Activated CD4-positive, alpha-beta T cell treated with anti-CD3 and anti-CD28 coated beads, Interleukin-2, amount 50 U/mL, for 4 hours (primary cell): Measurements from ENCODE around the gene TJP1.
"Not testable (repeated sequence)": the region's sequence is repeated elsewhere in the genome, so short reads cannot be mapped to it uniquely, and the experiment has no call there.

ENCODE experiments used
- DNase-seq, 2 experiments: peaks; one replicate each; pipeline ENCODE4 v3.0.0-alpha.2; 2020

TJP1 gene

DNA sequence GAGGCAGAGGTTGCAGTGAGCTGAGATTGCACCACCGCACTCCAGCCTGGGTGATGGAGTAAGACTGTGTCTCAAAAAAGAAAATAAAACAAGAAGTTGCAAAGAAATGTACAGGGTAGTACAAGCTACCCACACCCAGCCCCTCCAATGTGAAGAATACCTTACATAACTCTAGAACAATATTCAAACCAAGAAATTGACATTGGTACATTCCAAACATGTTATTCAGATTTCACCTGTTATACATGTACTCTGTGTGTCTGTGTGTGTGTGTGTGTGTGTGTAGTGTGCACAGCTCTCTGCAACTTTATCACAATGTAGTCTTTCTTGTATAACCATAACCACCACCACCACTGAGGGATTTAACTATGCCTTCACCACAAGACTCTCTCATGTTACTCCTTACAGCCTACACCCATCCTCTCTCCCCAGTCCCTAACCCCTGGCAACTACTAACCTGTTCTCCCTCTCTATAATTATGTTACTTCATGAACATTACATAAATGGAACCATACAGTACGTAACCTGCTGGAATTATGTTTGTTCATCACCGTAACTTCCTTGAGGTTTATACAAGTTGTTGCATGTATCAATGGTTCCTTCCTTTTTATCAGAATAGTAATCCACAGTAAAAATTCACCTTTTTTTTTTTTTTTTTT, 16.2 kb upstream of the TJP1 start:
- DNase-seq: no peak

DNA sequence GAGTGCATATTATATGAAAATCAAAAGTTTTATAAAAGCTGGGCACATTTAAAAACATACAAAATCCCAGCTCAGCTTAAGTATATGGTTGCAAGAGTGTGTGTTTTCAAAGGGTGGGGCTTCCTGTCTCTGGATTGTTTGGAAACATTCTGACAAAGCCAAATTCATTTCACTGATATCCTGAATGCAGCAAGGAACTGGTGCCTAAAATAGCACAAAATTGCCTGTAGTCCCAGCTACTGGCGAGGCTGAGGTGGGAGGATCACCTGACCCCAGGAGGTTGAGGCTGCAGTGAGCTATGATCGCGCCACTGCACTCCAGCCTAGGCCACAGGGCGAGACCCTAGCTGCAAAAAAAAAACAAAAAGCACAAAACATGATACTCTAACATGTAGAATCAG, 13.0 kb upstream of the TJP1 start:
- no peak for DNase-seq

DNA sequence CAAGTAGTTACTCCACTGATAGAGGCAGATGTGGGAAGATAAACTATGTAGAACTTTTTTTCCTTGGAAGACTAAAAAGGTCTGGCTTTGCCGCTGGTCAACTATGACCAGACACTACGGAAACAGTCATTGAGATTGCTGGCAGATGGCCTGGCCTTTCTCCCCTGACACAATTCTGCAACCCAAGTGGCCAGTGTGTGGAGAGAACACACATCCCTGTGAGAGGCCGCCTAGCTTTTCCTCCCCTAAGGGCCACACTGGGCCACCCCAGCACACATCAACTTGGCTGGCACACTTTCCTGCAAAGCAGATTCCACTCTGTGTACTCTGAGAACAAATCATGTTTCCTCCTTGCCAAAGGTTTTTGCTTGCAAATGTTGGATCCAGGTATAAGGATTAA, 10.4 kb upstream of the TJP1 start:
- DNase-seq: no peak

DNA sequence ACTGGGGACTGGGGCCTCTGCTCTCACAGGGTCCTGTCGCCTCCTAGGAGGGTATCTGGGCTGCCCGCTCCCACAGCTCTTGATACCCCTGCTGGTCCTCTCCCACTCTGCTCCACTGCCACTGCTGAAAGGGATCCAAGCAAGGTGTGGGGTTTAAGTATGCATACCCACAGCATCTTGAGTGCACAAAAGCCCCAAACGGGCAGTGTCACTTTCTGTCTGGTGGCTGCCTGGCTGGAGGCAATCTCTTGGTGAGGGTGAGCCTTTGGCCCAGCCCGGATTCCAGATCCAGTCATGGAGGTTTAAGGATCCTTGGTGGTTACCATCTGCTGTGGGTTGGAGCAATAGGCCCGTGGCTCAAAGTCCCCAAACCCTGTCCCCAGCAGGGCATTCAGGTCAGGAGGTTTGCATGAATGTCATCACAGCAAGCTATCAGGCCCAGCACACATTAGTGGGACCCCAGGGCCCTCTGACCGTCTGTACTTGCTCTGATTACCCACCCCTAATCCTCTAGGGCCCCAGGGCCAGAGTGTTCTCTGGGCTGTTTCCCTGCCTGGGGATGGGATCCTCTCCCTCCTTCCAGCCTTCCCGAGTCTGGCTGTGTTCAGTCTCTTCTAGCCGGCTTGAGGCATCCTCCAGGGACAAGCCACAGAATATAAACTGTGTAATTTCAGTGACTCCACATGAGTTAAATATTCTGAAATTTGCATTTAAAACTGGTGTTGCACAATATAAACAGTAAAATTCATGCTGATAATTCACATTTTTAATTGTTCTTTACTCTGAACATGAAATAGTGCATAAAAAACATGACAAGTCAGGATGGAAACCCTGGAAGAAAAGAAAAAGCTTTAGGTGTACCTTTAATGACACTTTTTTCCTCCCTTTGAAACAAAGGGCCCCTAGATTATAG, 4.9 kb upstream of the TJP1 start:
- DNase-seq: no peak

DNA sequence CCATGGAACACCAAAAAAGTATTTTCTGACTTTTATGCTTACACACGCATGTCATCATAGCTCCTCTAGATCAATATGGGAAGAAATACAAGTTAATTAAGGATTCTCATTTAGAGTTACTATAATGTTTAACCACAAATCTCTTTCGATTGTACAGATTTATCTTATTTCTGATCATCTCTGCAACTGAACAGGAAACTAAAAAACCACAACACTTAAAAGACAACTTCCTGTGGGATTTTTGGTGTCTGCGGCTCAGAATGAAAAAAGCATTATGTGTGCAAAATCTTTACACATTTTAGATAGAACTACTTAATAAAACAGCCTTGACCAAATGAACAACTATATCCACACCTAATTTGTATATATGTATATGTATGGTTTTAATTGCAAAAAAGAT, 3.0 kb upstream of the TJP1 start:
- no peak for DNase-seq

DNA sequence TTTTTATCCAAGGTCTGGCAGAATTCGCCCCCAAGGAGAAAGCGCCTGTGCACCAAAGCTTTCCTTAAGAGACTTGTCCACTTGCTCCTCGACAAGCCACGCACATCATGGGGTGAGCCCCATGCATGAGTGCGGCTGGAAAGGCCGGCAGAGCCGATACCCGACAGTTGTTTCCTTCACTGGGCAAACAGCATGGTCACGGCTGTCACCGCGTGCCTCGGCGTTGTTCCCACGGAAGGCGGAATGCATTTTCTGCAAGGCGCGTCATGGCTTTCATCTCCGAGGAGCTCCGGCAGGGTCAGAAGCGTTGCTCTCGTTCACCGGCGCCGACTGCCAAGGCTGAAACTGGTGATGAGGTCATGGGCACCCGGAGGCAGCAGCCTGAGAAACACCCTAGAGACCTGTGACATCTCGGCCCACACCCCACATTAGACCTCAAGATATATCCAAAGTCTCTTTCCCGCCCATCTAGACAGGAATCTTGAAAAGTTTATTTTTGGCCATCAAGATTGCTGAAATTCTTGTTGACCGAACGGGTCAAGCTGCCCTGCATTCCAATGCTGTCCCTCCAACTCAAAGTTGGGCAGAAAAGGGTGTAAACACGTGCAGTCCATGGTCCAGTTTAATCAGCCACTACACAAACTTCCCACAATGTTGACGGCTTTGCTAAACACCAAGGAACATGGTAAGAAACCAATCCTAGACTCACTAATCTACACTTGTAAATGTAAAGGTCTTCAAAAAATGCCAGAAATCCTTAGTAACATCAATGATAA, 604 bp upstream of the TJP1 start:
- no peak for DNase-seq

DNA sequence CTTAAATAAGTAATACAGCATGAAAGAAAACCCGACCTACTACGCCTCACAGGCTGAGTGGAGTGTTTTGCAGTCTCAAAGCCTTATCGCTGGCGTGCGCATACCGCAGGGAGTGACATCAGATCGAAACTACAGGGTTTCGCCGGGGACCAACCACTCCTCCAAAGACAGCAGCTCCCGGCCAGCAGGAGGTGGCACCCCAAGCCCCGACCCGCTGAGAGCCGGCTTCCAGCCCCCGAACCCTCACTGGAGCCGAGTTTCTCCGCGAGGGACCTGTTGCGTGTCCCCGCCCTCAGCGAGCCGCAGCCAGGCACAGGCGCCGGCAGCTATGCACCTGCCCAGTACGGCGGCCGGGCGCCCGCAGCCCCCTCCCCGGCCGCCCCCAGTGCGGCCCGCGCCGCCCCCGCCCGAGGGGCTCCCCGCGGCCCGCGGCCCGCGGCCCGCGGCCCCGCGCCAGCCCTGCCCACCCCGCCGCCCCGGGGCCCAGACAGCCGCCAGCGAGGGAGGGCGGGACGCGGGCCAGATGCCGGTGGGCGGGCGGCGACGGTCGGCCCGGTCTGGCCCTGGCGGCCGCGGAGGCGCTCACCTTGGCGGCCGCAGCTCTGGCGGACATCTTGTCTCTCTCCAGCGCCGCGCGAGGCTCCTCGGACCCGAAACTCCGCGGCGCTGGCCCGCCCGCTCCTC, 710 bp downstream of the TJP1 start:
- no peak for DNase-seq

DNA sequence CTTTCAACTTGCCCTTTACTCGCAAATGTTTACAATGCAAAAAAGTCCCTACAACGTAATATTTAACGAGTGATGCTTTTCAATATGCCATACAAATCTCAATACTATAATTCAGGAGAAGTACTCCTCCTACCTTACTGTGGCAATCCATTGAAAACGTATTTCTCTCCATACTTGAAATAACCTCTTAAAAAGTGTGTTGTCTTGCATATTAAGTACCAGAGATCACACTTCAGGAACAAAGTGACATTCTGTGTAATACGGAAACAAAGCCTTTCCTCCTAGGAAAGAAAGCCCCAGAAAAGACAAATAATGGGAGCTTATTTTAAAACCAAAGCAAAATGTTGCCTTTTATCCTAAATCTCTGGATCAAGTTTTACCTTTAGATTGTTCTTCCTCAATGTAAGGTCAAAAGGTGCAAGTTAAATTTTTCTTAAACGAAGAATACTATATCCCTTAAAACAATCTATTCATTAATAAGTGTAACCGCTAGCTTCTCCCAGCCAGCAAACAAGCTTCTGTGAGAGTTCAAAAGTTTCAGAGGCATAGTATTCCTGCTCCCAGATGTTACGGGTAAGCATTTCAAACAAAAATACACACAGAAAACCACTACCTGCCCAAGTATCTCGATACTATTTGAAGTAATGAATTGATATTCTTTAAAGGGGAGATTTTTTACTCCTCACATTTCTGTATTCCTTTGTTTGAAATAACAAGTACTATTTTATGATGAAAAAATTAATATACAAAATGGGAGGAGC, 1.7 kb downstream of the TJP1 start:
- no peak for DNase-seq

DNA sequence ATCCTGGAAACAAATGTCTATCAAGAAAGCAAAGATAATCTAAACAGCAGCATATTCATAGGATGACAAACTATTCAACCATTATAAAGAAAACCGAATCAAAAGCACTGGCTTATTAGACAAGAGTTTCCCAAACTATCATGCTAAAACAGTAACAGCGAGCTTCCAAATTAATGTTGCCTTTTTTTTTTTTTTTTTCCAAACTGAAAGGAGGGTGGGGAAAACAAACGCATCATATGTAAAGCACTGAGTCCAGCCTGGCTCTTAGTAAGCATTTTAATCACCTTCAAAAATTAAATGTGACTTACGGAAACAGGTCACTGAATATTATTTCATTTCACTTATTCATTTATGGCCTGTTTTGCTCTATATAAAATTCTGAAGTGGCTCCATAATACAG, 2.3 kb downstream of the TJP1 start:
- no peak for DNase-seq

DNA sequence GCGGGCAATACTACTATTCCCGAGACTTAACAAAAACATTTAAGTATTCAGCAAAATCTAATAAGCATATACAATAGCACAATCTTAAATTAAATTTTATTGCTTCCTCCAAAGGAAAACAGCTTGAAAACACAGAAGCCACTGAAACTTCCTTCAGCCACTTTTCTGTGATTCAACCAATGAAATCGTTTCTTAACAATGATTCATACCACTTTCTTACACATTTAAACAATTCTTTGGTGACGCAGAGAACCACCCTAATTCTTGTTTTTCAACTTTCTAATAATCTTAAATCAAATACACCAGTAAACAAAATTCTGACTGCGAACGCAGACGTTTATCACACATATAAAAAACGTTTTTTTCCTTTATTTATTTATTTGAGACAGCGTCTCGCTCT, 4.1 kb downstream of the TJP1 start:
- no peak for DNase-seq

DNA sequence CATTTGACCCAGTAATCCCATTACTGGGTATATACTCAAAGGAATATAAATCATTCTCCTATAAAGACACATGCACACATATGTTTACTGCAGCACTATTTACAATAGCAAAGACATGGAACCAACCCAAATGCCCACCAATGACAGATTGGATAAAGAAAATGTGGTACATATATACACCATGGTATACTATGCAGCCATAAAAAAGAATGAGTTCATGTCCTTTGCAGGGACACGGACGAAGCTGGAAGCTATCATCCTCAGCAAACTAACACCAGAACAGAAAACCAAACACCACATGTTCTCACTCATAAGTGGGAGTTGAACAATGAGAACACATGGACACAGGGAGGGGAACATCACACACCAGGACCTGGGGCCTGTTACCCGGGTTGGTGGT, 4.8 kb downstream of the TJP1 start:
- not testable (repeated sequence) for DNase-seq

DNA sequence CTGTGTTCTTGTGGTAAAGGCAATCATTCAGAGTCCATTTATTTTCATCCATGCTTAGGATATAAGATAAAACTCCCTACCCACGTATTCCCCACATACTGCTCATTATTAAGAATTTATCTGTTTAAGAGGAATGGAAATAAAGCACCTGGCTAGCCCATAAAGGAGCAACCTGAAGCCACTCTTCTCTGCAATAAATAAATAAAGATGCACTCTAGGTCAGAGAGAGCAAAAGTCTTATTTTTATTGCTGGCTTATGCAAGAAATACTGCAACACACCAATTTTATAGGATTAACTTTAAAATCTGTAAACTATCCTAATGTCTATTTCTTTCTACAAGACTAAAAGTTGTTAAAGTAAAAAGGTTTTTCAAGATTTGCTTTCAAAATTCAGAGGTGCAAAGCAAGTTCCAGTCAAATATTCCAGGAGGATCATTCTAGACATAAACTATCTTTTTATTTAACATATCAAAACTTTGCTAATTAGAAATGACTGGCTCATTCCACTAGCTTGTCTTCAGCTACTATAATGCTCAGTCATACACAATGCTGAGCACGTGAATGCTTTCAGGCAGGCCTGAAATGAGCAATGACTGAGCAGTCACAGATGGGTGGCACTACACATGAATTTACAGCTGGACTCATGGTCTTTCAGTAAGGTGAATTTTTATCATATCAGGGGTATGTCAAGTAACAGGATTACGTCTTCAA, 7.1 kb downstream of the TJP1 start:
- DNase-seq: no peak

DNA sequence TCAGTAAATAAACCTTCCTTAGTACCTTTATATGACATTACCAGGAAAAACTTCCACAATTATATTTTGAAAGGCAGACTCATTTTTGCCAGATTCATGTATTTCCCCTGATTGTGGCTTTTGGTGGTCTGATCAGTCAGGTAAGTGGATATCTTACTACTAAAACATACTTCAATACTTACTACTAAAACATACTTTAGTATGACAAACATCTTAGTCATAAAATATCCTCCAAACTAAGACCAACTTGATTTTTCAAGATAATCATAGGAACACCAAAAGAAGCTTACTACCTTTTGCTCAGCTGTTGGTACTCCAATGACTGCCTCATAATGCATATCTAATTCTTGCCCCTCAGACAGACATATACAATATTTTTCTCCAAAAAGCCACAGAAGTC, 9.3 kb downstream of the TJP1 start:
- no peak for DNase-seq

DNA sequence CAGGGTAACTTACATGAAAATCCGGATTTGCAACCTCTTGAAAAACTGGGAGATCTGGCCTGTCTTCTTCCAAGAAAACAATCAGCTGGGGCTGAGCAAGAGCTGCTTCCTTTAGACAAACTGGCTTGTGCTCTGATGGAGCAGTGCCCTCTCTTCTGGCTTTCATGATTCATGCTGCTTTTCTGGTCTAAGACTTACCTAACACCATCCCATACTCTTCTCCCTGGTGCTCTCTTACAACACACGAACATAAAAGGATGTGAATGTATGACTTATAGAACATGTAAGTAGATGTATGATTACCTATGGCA, 9.9 kb downstream of the TJP1 start:
- no peak for DNase-seq

DNA sequence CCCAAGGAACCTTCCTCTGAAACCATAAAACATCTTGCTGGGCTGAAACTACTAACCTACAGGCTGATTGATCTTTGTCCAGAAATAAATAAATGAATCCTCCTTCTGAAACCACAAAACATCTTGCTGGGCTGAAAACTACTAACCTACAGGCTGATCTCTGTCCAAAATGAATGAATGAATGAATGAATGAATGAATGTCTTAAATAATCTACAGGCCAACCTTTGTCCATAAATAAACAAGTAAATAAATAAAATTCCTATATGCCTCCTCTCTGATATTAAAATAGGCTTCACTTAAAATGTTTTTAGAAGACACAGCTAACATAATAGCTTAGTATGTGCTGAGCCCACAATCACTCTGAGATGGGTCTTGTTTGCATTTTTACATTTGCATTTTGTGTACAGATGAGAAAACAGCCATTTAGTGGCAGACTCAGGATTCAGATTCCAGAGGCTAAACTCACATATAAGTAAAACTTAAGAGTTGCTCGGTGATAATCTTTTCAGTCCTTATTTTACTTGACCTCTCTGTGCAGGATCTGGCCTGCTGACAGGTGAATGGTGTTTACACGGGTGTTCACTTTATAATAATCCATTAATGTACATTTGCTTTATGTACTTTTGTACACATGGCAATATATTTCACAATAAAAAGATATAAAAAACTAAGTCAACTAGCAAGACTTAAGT, 10.4 kb downstream of the TJP1 start:
- no peak for DNase-seq

DNA sequence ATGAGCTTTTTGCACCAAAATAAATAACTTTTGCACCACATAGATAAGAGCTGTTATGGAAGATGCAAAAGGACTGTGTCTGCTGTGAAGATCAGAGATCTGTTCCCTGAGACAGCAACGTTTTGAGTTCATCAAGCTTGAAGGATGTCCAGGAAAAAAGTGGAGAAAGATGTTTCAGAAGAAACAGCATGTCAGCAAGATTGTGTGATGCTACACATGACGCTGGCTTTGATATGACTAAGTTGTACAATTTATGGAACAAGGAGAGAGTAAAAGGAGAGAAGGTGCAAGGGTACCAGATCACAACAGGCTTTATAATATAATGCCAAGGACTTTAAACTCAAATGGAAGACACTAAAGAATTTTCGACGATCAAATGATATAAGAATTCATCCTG, 16.6 kb downstream of the TJP1 start:
- no peak for DNase-seq

DNA sequence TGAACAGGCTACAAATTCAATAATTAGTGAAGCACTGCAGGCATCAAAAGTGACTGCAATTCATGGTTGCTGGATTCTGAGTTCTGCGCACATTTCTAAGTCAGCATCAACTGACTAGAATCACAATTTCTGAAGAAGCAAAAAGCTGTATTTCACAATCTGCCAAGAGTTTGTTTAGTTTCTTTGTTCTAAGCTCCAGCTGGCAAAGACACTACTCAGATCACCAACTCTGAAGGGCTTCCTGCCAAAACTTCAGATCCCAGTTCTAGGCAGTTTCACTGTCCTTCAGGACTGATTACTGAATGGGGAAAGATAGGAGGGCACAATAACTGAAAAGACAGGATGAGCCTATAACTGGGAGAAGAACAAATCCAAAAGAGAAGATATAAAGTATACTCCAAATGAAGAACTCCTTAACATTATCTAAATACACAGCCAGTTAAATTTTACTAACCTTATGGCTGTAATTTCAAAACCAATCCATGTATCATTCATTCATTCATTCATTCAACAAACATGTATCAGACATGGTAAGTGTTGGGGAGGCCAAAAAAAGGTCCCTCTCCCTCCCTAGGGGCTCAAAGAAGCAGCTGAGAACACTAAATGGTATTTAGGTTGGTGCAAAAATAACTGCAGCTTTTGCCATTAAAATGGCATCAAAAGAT, 17.1 kb downstream of the TJP1 start:
- DNase-seq: no peak

DNA sequence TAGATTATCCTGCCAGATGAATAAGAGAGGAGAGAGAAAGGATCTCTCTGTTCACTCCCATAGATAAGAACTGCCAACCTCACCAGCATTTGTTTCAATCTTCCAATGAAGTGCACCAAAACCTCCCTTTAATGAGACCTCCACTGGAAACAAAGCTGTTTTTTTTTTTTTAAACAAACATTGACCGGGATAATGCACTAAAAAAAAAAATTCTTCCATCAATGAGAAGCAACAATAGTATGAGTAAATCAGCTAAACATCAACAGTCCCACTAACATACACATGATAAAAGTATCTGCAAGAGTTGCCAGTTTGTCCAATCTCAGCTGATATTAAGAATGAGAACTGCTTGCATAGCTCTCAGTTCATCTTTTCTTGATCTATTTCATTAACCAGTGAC, 19.9 kb downstream of the TJP1 start:
- DNase-seq: no peak

DNA sequence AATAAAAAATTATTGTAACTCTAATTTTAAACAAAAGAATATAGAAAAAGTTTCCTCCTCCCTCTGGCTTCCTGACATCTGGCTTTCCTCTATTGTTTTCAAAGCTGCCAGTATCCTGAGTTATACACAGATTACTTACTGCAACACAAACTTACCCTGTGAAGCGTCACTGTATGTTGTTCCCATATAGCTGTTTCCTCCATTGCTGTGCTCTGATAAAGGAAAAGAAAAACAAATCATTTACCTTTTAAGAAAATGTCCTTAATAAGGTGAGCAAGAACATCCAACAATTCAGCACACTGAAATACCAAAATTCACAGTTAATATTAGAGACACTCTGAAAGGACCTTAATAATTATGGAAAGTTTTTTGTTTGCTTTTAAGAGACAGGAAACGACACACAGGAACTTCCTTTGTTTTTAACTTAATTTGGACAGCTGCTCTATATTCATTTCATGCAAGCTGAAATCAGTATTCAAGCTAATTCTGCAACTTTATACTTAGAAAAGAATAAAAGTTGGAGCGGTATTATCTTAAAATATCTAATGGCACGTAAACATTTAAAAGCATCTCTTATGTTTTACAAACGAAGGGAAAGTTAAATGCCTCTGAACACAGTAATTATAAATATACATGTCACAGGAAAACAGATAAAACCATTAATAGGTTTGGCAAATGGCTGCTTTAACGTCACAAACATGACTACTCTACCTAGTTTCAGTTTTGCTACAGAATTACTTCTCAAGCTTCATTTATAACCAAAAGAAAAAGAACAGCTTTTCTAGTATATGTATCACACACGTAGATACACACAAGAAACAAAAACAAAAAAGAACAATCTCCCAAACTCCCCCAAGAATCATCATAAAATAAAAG, 21.5 kb downstream of the TJP1 start:
- no peak for DNase-seq

DNA sequence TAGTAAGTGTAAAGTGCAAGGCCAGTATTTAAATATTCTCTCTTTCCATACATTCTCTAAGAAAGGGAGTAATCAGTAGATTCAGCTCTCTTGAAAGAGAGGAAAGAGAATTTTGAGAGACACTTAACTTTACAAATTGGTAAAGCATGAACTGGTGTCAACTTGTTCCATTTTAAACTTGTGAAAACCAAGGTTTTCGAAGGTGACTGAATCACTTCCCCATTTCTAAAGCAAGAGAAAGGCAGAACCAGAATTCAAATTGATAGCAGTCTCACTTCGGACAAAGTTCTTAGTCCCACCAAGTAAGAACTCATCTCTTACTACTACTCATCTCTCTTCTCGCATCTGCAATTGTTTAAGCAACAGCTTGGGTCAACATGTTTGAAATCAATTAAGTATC, 22.4 kb downstream of the TJP1 start:
- no peak for DNase-seq
